IPS-NIHi7 (cell line): Measurements from ENCODE around the gene FAM210A.

Experiments
- DNase-seq: peaks from one replicate; pipeline ENCODE4 v3.0.0; 2012; ENCODE audit warnings: mixed read lengths; ENCODE audit errors: extremely low spot score

FAM210A gene

GRCh38 chr18:13646633-13647032 is 79.7 kb downstream of the FAM210A start:
- no peak for DNase-seq

- no peak for DNase-seq
These were observed 81.3 kb downstream of the FAM210A start for GRCh38 chr18:13645093-13645492.

DNA sequence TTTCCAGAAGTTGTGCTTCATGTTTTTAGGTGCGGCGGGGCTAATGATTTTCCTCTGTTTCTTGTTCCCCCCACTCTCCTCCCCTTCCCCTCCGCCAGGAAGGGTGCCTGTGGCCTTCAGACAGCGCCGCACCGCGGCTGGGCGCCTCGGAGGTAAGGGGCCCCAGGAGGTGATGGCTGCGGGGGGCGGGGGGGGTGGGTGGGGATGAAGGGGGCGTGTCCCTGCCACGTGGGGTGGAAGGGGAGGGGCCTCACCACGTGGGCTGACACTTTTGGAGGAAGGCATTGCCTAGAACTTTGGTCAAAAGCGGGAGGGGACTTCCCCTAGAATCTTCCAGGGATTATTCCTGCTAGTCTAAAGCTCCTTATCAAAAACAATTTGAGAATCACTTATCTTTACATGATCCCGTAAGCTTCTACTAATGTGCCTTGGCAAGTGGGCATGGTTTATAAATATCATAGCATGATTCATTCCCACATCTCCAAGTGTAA is 83.1 kb downstream of the FAM210A start:
- no peak for DNase-seq

GRCh38 chr18:13642440-13642827 is 83.9 kb downstream of the FAM210A start:
- DNase-seq: no peak

DNA sequence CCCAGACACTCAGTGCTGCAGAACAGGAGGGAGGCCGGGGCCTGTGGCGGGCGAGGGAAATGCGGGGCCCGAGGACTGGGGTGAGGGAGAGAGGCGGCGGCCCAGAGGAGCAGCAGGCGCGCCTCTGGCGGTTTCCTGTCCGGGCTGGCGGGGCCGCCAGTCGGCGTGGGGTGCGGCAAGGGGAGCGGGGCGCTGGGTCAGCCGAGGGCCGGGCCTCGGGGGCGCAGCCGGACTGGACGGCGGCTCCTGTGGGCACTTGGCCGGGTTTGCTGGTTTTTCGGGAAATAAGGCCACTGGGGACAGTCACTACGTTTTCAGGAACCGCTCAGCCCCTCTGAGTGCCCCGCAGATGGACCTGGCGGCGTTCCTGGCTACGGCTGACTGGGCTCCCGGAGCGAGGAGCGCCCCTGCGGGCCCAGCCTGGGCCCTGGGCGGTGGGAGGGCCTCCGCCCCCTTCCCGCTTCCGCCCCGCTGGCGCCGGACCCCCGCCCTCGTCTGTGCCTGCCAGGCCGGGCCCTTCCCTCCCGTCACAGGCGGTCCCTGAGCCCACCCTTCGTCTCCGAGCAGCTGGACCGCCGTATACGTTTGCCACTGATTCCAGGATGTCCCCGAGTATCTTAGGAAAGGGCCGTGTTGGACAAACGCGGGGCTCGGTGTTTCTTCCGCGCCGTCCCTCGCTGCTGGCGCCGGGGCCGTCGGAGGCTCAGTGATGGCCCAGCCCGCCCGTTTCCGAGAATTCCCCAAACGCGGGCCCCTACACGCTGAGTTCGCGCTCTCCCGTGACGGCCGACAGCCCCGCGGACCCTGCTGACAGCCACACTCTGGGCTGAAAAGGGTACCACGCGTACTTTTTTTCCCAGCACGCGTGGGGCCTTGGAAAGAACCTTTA is 84.6 kb downstream of the FAM210A start:
- DNase-seq: peak; percentile 72

DNA sequence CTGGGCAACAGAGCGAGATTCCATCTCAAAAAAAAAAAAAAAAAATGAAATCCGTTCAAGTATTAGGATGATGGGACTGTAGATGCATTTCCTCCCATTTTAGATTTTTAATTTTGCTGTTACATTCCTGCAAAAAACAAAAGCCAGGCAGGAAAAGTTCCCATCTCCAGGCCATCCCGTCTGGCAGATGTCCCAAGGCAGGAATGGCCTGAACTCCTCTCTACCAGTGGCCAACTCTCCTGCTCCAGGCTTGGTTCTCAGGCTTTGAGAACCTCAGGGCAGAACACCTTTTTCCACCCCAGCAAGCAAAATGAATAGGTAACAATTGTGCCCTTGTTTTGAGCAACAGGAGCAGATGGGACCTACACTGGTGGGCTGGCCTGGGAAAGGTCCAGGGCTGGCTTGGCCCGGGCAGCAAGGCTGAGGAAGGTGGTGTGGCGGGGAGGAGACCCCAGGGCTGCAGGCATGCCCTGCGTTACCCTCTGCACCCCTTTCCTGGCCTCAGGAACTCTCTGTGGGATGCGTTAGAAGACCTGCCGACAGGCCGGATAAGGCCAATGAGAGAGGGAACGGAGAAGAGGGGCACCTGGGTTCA is 86.0 kb downstream of the FAM210A start:
- DNase-seq: no peak

GRCh38 chr18:13638719-13639595 is 87.4 kb downstream of the FAM210A start:
- no peak for DNase-seq

DNA sequence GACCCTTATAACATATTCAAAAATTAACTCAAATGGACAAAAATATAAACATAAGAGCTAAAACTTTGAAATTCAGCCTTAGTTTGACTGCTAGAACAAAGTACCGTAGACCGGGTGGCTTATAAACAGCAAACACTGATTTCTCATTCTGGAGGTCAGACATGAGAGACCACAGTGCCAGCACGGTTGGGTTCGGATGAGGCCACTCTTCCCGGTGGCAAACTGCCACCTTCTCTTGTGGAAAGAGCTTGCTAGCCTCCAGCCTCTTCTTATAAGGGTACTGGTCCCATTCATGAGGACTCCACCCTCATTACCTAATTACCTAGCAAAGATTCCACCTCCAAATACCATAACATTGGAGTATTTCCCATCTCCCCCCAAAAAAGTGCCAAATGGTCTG is 91.3 kb downstream of the FAM210A start:
- no peak for DNase-seq

DNA sequence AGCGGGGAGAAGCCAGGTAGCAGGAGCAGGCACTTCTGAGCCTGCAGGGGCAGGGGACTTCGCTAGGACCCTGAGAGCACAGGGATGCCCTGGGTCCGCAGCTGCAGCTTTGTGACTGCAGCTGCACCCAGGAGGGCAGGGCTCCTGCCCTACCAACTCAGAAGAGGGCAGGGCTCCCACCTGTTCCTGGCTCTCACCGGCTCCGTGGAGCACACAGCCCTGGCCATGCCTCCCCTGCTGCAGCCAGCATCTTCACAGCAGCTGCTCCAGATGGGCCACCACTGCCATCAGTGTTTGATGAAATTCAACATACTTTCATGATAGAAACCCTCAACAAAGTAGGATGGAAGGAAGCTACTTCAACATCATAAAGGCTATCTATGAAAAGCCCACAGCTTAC is 92.7 kb downstream of the FAM210A start:
- no peak for DNase-seq

GRCh38 chr18:13630716-13631268 is 95.6 kb downstream of the FAM210A start:
- no peak for DNase-seq

GRCh38 chr18:13629841-13630715 is 96.3 kb downstream of the FAM210A start:
- DNase-seq: peak; percentile 89

- no peak for DNase-seq
These were observed 98.1 kb downstream of the FAM210A start for GRCh38 chr18:13628211-13628610.

GRCh38 chr18:13627639-13628038 is 98.7 kb downstream of the FAM210A start:
- DNase-seq: no peak

GRCh38 chr18:13626544-13626908 is 99.8 kb downstream of the FAM210A start:
- DNase-seq: no peak

GRCh38 chr18:13625843-13626543 is 100.4 kb downstream of the FAM210A start:
- DNase-seq: no peak

- no peak for DNase-seq
These were observed 101.0 kb downstream of the FAM210A start for GRCh38 chr18:13625355-13625754.

DNA sequence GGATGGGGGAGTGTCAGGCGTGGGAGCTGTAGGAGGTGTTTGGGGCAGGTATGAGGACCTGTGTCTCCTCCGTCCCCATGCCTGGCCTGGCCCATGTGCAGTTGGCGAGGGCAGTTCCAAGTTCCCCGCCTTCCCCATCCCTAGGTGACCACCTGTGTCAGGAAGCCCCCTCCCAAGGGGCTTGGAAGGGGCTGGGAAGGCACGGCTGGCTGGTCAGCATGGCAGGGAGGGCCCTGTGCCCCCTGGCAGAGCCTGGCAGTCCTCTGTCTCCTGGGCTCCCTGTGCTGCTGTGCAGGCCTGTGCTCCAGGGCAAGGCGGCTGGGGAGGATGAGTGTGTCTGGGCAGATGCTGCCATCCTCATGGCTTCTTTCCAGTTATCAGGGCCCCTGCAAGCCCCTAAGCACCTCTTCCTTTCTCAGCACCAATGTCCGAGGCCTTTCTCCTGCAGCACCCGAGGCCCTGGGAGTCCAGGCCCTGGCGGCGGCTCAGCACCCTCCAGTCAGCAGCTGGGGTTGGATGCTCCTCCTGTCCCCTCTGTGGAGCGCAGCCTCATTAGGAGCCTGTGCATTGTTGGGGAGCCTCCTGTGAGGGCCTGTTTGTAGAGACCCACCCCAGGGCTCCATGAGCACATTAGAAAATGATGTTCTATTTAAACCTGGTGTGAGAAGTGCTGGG is 101.7 kb downstream of the FAM210A start:
- no peak for DNase-seq

DNA sequence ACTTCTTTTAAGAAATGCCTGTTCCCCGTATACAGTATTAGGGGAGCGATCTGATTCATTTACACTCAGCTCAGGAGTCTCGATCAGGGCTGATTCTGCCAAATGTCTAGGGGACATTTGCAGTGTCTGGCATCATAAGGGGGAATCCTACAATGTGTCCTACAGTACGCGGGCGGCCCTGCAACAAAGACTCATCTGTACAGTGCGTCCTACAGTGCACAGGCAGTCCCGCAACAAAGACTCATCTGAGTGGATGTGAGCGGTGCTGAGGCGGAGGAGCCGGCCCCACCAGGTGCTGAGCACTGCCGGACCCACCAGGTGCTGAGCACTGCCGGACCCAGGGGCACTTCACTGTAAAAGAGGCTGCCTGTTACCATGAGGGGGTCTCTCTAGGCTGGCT is 102.5 kb downstream of the FAM210A start:
- DNase-seq: no peak

DNA sequence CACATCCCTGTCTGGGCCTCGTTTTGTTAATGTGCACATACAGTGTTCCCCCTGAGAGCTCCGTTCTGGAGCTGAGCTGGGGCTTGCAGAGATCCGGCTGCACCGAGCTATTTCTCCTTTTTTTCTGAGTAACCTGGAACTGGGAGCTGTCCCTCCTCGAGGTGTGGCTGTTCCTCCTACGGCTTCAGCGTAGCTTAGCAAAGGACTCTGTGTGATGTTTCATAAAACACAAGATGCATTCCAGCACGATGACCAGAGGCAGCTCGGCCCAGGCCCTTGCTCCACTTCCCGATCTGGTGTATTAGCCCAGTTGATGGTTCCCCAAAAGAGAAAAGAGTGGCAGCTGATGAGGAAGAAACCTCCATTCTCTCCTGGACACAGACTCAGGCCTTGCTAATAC is 103.0 kb downstream of the FAM210A start:
- no peak for DNase-seq

DNA sequence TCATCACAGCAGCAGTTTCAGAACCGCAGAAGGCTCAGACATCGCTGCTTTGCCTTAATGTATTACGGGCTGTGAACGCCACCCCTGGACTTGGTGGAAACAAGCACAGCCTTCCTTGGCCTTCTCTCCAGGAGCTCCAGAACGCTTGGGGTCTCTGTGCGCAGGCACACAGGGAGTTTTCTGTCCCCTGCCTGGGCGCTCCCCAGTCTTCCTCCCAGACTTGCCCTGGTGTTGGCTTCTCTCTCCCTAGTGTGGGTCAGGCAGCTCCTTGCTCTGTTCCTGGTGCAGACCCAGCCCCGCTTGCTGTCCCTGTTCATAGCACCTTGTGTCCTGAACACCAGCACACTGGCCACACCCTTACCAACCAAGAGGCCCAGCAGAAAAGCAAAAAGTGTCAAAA is 103.6 kb downstream of the FAM210A start:
- DNase-seq: no peak
